Fibroblast of lung (primary cell): Measurements from ENCODE around the gene ABCA10. TPM values are rescaled to one million over a fixed set of nuclear protein-coding genes. Genes with fewer than 3 reads are reported as not detected.

ENCODE experiments used
- DNase-seq, 2 donors: peaks; one replicate each; pipeline versions ENCODE4 v3.0.0 to v3.0.0-alpha.2; 2010; ENCODE audit warnings: low read depth in 2 of 2
- H2AFZ ChIP-seq: 2 replicates; pipeline ENCODE4 v1.5.1; 2012; ENCODE audit warnings: low read length, control low read depth, inconsistent platforms
- H3K27ac ChIP-seq: 2 replicates; pipeline ENCODE4 v1.5.1; 2011; ENCODE audit warnings: low read length, control low read depth; ENCODE audit not compliant: insufficient read depth
- H3K27me3 ChIP-seq: 2 replicates; pipeline ENCODE4 v1.5.1; 2011; ENCODE audit warnings: mild to moderate bottlenecking, low read length; ENCODE audit not compliant: control insufficient read depth, insufficient read depth
- H3K36me3 ChIP-seq: 2 replicates; pipeline ENCODE4 v1.5.1; 2011; ENCODE audit warnings: low read length; ENCODE audit not compliant: control insufficient read depth, insufficient read depth
- H3K4me1 ChIP-seq: 2 replicates; pipeline ENCODE4 v1.5.1; 2011; ENCODE audit warnings: low read length; ENCODE audit not compliant: control insufficient read depth, insufficient read depth; ENCODE audit errors: extremely low read depth
- H3K4me2 ChIP-seq: 2 replicates; pipeline ENCODE4 v1.5.1; 2011; ENCODE audit warnings: low read length, control low read depth; ENCODE audit not compliant: insufficient read depth; ENCODE audit errors: extremely low read depth
- H3K4me3 ChIP-seq, 4 experiments: fragments of 200-600 bp in 1 of 4; sonication (generic) in 1 of 4; replicated peaks in 1 of 4; 2 replicates each; pipeline ENCODE4 v1.5.1; 2011 to 2016; ENCODE audit warnings: low read length in 4 of 4, low read depth in 3 of 4, mild to moderate bottlenecking in 3 of 4, control low read depth in 2 of 4, inconsistent platforms in 1 of 4, mixed read lengths in 1 of 4; ENCODE audit not compliant: insufficient read depth in 1 of 4; ENCODE audit errors: control extremely low read depth in 1 of 4
- H3K79me2 ChIP-seq: 2 replicates; pipeline ENCODE4 v1.5.1; 2012; ENCODE audit warnings: mild to moderate bottlenecking, low read length, inconsistent platforms; ENCODE audit not compliant: control insufficient read depth, insufficient read depth
- H3K9ac ChIP-seq: 2 replicates; pipeline ENCODE4 v1.5.1; 2011; ENCODE audit warnings: mild to moderate bottlenecking, low read length, control low read depth; ENCODE audit not compliant: insufficient read depth
- H3K9me3 ChIP-seq: 2 replicates; pipeline ENCODE4 v1.5.1; 2012; ENCODE audit warnings: low read depth, low read length; ENCODE audit not compliant: control insufficient read depth, insufficient read depth
- H4K20me1 ChIP-seq: 2 replicates; pipeline ENCODE4 v1.5.1; 2011; ENCODE audit warnings: low read length; ENCODE audit not compliant: control insufficient read depth, insufficient read depth; ENCODE audit errors: extremely low read depth
- CTCF ChIP-seq, 2 donors: IDR thresholded peaks in 1 of 2; conservative IDR thresholded peaks in 1 of 2; 1 replicate in 1 of 2; 2 replicates in 1 of 2; pipeline ENCODE4 v1.5.1; 2011 to 2012; ENCODE audit warnings: low read length in 2 of 2, control low read depth in 1 of 2, inconsistent platforms in 1 of 2, low read depth in 1 of 2, mild to moderate bottlenecking in 1 of 2
- EZH2 ChIP-seq: IDR thresholded peaks from 2 replicates; pipeline ENCODE4 v1.5.1; 2012; ENCODE audit warnings: low read length, control low read depth, mild to moderate bottlenecking; ENCODE audit errors: missing control alignments
- polyA plus RNA-seq, 2 donors: library from polyadenylated mRNA; depleted of rRNA in 1 of 2; stranded (reverse) in 1 of 2; unstranded in 1 of 2; fragments of >200 nt; gene quantifications; 2 replicates each; pipeline ENCODE4 v1.2.1, GENCODE V29; 2011 to 2012; ENCODE audit warnings: missing spikeins in 1 of 2
- total RNA-seq: library from RNA; depleted of rRNA; stranded (reverse); fragments of >200 nt; gene quantifications from 2 replicates; pipeline ENCODE4 v1.2.1, GENCODE V29; 2014

Gene ABCA10
- total and polyA plus RNA-seq, 2 donors (not counting 1 experiment from before 2014, with no cell fraction given) = 0.64 to 2.8 TPM

GRCh38 chr17:69159418-69159817 lies 69.2 kb downstream of the ABCA10 start:
- Histone ChIP-seq H3K27me3 (no peaks in the 10 kb centered on the region), H3K4me2 (no peak overlapping the region), H3K27ac (no peak overlapping the region), H3K79me2 (no peaks in the 10 kb centered on the region), H2AFZ (no peak overlapping the region), H3K4me1 (no peaks in the 10 kb centered on the region), H3K9ac (no peak overlapping the region), H3K4me3 (no peak overlapping the region), H3K36me3 (no peaks in the 10 kb centered on the region), H4K20me1 (no peaks in the 10 kb centered on the region), H3K9me3 (no peaks in the 10 kb centered on the region)
- TF ChIP-seq EZH2 (no peak), CTCF (conservative IDR thresholded peaks at IDR 0.05 in 1 of 2, IDR thresholded peaks at IDR 0.05 in 1 of 2; ENCODE audit: low read depth in 1 of 2, low read length in 2 of 2) (no peak)
- DNase-seq = no peak

DNA sequence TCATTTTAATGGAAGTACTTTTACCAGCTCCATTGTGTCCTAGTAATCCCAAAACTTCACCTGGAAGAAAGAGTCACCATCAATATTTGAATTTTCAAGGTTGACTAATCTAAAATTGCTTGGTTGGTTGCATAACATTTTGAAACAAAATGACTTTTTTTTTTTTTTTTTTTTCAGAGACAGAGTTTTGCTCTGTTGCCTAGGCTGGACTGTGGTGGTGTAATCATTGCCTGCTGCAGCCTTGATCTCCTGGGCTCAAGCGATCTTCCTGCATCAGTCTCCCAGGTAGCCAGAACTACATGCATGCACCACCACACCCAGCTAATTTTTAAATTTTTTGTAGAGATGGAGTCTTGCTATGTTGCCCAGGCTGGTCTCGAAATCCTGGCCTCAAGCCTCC lies 74.4 kb downstream of the ABCA10 start:
- Histone ChIP-seq H3K9ac (no peak overlapping the region), H3K4me3 (no peak overlapping the region), H3K27me3 (no peaks in the 10 kb centered on the region), H2AFZ (no peak overlapping the region), H3K27ac (no peak overlapping the region), H3K79me2 (no peaks in the 10 kb centered on the region), H3K9me3 (no peaks in the 10 kb centered on the region), H3K4me1 (no peaks in the 10 kb centered on the region), H3K36me3 (no peaks in the 10 kb centered on the region), H4K20me1 (no peaks in the 10 kb centered on the region), H3K4me2 (no peak overlapping the region)
- TF ChIP-seq CTCF (conservative IDR thresholded peaks at IDR 0.05 in 1 of 2, IDR thresholded peaks at IDR 0.05 in 1 of 2; ENCODE audit: low read depth in 1 of 2, low read length in 2 of 2) = no peak
- no peak for TF ChIP-seq EZH2
- no peak for DNase-seq

DNA sequence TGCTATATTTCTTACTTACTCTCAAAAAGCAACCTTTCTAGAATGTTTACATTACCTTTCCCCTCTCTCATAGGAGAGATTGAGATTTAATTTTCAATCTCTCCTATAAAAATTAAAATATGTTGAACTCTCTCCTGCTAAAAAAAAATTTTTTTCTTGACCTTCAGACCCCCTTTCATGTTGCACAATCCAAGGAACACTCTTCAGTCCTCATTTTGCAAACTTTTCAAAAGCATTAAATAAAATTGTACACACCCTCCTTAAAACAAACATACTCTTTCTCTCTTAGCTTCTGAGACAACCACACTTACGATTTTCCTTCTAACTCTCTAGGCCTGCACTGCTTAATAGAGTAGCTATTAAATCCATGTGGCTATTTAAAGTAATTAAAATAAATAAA lies 78.3 kb downstream of the ABCA10 start:
- TF ChIP-seq CTCF (conservative IDR thresholded peaks at IDR 0.05 in 1 of 2, IDR thresholded peaks at IDR 0.05 in 1 of 2; ENCODE audit: low read depth in 1 of 2, low read length in 2 of 2) = no peak
- TF ChIP-seq EZH2 = no peak
- no peak overlapping the region for H2AFZ ChIP-seq

More for the DNA sequence above, 78.3 kb downstream of the ABCA10 start:
- Histone ChIP-seq H3K27me3 (no peaks in the 10 kb centered on the region), H3K4me2 (no peak overlapping the region), H3K9ac (no peak overlapping the region), H3K79me2 (no peaks in the 10 kb centered on the region), H3K9me3 (no peaks in the 10 kb centered on the region), H3K36me3 (no peaks in the 10 kb centered on the region), H4K20me1 (no peaks in the 10 kb centered on the region), H3K27ac (no peak overlapping the region), H3K4me3 (no peak overlapping the region), H3K4me1 (no peaks in the 10 kb centered on the region)
- peak in 1 of 2 donors; percentile 58 for DNase-seq
